K562 (cell line): ENCODE results near the gene ELAVL3. TPM values are rescaled to one million over a fixed set of nuclear protein-coding genes. Genes with fewer than 3 reads are reported as not detected.

Experiments
- ATAC-seq: fragments of 200-7000 bp; cut with Tn5 transposase; 3 replicates; pipeline ENCODE4 v1.9.1; 2020; ENCODE audit warnings: moderate library complexity
- BruUV-seq: library from RNA; stranded (reverse); fragments of 400-500 nt; replicated peaks from 2 replicates; lab custom pipeline; 2021; lab: Mats Ljungman, UMichigan
- CTCF ChIA-PET: fragments of 300-600 bp; formaldehyde crosslinking; extraction: SDS; loops from one replicate; lab custom pipeline; 2021; ENCODE audit warnings: low intra/inter-chr PET ratio; lab: Yijun Ruan, JAX
- POLR2A ChIA-PET: fragments of 300-600, 350-650 bp; sonication (Branson Sonifier 250); formaldehyde crosslinking; extraction: SDS; loops from one replicate; lab custom pipeline; 2021; ENCODE audit warnings: antibody characterized with exemption, inconsistent platforms; lab: Yijun Ruan, JAX
- DNase-seq, 4 experiments: peaks; one replicate each; pipeline versions ENCODE4 v3.0.0 to v3.0.0-alpha.2; 2011 to 2018; ENCODE audit warnings: low spot score in 3 of 4, mixed read lengths in 3 of 4; ENCODE audit errors: extremely low read depth in 1 of 4
- FAIRE-seq: peaks from 2 replicates; lab custom pipeline; 2011; peaks lifted over from hg19 to GRCh38; lab: Jason Lieb, UNC
- H2AFZ ChIP-seq: 2 replicates; pipeline ENCODE4 v1.6.0; 2011; ENCODE audit warnings: low read depth, low read length, control low read depth, inconsistent platforms
- H3K27ac ChIP-seq: fragments of 200-600 bp; 3 replicates; pipeline ENCODE4 v1.8.0; 2011; ENCODE audit warnings: low read depth, mild to moderate bottlenecking, control low read depth, inconsistent platforms, low read length, moderate library complexity, mixed read lengths; ENCODE audit errors: extremely low read depth
- H3K27me3 ChIP-seq, 2 experiments: fragments of 300-600 bp in 1 of 2; 2 replicates in 1 of 2; 3 replicates in 1 of 2; pipeline versions ENCODE4 v1.6.0 to v1.8.0; 2011; ENCODE audit warnings: inconsistent platforms in 2 of 2, low read length in 2 of 2, mild to moderate bottlenecking in 1 of 2, mixed read lengths in 1 of 2, moderate library complexity in 1 of 2; ENCODE audit not compliant: control insufficient read depth in 2 of 2, insufficient read depth in 2 of 2
- H3K36me3 ChIP-seq: fragments of 300-600 bp; 3 replicates; pipeline ENCODE4 v1.8.0; 2011; ENCODE audit warnings: mild to moderate bottlenecking, low read length, inconsistent platforms; ENCODE audit not compliant: control insufficient read depth, insufficient read depth
- H3K4me1 ChIP-seq, 2 experiments: fragments of 200-600 bp in 1 of 2; replicated peaks in 1 of 2; 2 replicates in 1 of 2; 3 replicates in 1 of 2; pipeline versions ENCODE4 v1.5.1 to v1.8.0; 2011; ENCODE audit warnings: inconsistent platforms in 2 of 2, low read length in 2 of 2, mild to moderate bottlenecking in 1 of 2, mixed read lengths in 1 of 2, moderate library complexity in 1 of 2; ENCODE audit not compliant: control insufficient read depth in 2 of 2, insufficient read depth in 2 of 2
- H3K4me2 ChIP-seq: 2 replicates; pipeline ENCODE4 v1.6.1; 2011; ENCODE audit warnings: low read length, control low read depth, inconsistent platforms, mixed read lengths; ENCODE audit not compliant: insufficient read depth
- H3K4me3 ChIP-seq: fragments of 200-600 bp; sonication (generic), shearing (Covaris generic); 2 replicates; pipeline ENCODE4 v1.5.1; 2016; ENCODE audit warnings: control low read depth, inconsistent platforms
- H3K79me2 ChIP-seq: fragments of 200-600 bp; 3 replicates; pipeline ENCODE4 v1.8.0; 2011; ENCODE audit warnings: low read length, inconsistent platforms; ENCODE audit not compliant: control insufficient read depth, insufficient read depth
- H3K9ac ChIP-seq, 2 experiments: 2 replicates each; pipeline versions ENCODE4 v1.6.0 to v1.6.1; 2011; ENCODE audit warnings: low read depth in 2 of 2, low read length in 2 of 2, control low read depth in 1 of 2, inconsistent platforms in 1 of 2, mild to moderate bottlenecking in 1 of 2, mixed read lengths in 1 of 2; ENCODE audit not compliant: insufficient read depth in 1 of 2
- H3K9me1 ChIP-seq: one replicate; pipeline ENCODE4 v1.6.0; 2011; ENCODE audit warnings: inconsistent platforms, mild to moderate bottlenecking, low read length, moderate library complexity; ENCODE audit not compliant: control insufficient read depth, insufficient read depth
- H3K9me3 ChIP-seq: replicated peaks from 2 replicates; pipeline ENCODE4 v1.5.1; 2011; ENCODE audit warnings: low read depth, low read length, inconsistent platforms; ENCODE audit not compliant: control insufficient read depth, insufficient read depth
- H4K20me1 ChIP-seq: replicated peaks from 2 replicates; pipeline ENCODE4 v1.6.1; 2011; ENCODE audit warnings: low read length, inconsistent platforms, mixed read lengths; ENCODE audit not compliant: control insufficient read depth, insufficient read depth
- HEY1 ChIP-seq: fragments of 250-450 bp; sonication (Bioruptor Pico); IDR thresholded peaks from 2 replicates; pipeline ENCODE4 v1.5.0; 2020; ENCODE audit warnings: mild to moderate bottlenecking, moderate library complexity, borderline replicate concordance
- MED1 ChIP-seq: sonication (generic); formaldehyde crosslinking; IDR thresholded peaks from 2 replicates; pipeline ENCODE4 v1.8.1; 2023; ENCODE audit warnings: missing genetic modification reagents, borderline replicate concordance
- NBN ChIP-seq: fragments of 450-650 bp; IDR thresholded peaks from 2 replicates; pipeline ENCODE4 v1.6.1; 2016; ENCODE audit warnings: low read depth, mild to moderate bottlenecking
- RAD51 ChIP-seq: fragments of 450-650 bp; IDR thresholded peaks from 2 replicates; pipeline ENCODE4 v1.7.1; 2016; ENCODE audit warnings: low read depth, mild to moderate bottlenecking, borderline replicate concordance
- SIN3B ChIP-seq: fragments of 450-650 bp; IDR thresholded peaks from 2 replicates; pipeline ENCODE4 v1.6.1; 2017; ENCODE audit warnings: low read depth, mild to moderate bottlenecking, moderate library complexity
- ZFPM2 ChIP-seq: fragments of 250-450 bp; sonication (Bioruptor Pico); IDR thresholded peaks from 2 replicates; pipeline ENCODE4 v1.5.1; 2022; ENCODE audit warnings: mild to moderate bottlenecking
- WGBS: fragments of 100-300 bp; shearing (Covaris generic); methylation state at CpG from one replicate; pipeline ENCODE4 v1.1.6; 2016; ENCODE audit warnings: low coverage, mixed read lengths; ENCODE audit not compliant: insufficient coverage; ENCODE audit errors: missing lambda C conversion rate; 5-methylcytosine and 5-hydroxymethylcytosine counted together
- in situ Hi-C: fragments of 300-500 bp; cut with MboI; formaldehyde crosslinking; loops from 4 replicates; pipeline ENCODE4 v1.15.0; 2018; ENCODE audit warnings: inconsistent platforms, mixed read lengths
- intact Hi-C: fragments of 100-400 bp; cut with micrococcal nuclease; formaldehyde crosslinking; loops from 2 replicates; pipeline ENCODE4 v1.14.2; 2022
- polyA plus RNA-seq, 8 experiments: library from polyadenylated mRNA; depleted of rRNA in 4 of 8; stranded (reverse) in 5 of 8; unstranded in 3 of 8; fragments of >200 nt; fragmentation: Nextera tagmentation in 2 of 8; fragmentation: Illumina TruSeq in 1 of 8; extraction: Ambion mirVana in 2 of 8; extraction: Trizol in 1 of 8; gene quantifications; 2 replicates each; pipeline versions ENCODE4 v1.2.1 to v1.2.3, GENCODE V29; 2011 to 2014; ENCODE audit warnings: inconsistent platforms in 1 of 8, missing spikeins in 1 of 8
- total RNA-seq, 7 experiments: library from RNA; depleted of rRNA in 6 of 7; stranded (reverse); fragments of >200 nt in 6 of 7; fragmentation: Illumina TruSeq in 2 of 7; extraction: Trizol in 2 of 7; gene quantifications; 2 replicates each; pipeline versions ENCODE4 v1.2.1 to v1.2.3, GENCODE V29; 2011 to 2021; ENCODE audit warnings: low replicate concordance in 1 of 7
- TF ChIP-seq, protein P1 (sequence below), 2 experiments: fragments of 450-650 bp; formaldehyde crosslinking in 1 of 2; IDR thresholded peaks; 2 replicates each; pipeline versions ENCODE4 v1.4.0 to v1.6.1; 2014 to 2020; ENCODE audit warnings: mild to moderate bottlenecking in 2 of 2, borderline replicate concordance in 1 of 2, low read depth in 1 of 2

ELAVL3 gene
- total and polyA plus RNA-seq, 9 of the 15 experiments (the other 6 are each of a cell fraction or from before 2014, with no cell fraction given), result not detected

DNA sequence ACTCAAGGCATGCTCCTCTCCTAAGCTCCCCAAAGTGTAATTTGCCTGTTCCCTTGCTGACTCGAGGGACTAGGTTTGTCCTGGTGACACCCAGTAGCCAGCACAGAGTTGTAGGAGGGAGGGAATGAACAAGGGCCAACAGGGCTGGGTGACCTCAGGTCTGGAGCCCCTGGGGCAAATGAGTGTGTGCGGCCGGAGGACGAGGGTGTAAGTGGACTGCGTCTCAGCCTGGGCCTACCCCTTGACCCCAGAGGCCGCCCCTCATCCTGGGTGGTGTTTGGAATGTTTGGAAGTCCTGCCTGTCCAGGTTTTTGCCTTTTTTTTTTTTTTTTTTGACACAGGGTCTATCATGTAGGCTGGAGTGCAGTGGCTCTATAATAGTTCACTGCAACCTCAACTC is 26.1 kb upstream of the ELAVL3 start:
- no peak overlapping the region for H2AFZ ChIP-seq
- no TSS peak for BruUV-seq
- no peak overlapping the region for H3K4me2 ChIP-seq
- WGBS, result 81% methylated on average over 6 of the region's 6 CpGs
- TF ChIP-seq NBN, result no peak
- TF ChIP-seq SIN3B, result no peak
- no peak for TF ChIP-seq RAD51
- no peak for TF ChIP-seq HEY1 (CRISPR knock-in tag)
- TF ChIP-seq, all 486 proteins: peak for 0
- ChIA-PET CTCF (no interaction called here), POLR2A (no interaction called here)
- DNase-seq, result no peak
- Histone ChIP-seq H3K4me3 (no peak overlapping the region), H3K9me1 (no peaks in the 10 kb centered on the region), H3K4me1 (peaks cover 7 to 33% of the 10 kb centered on the region in 2 experiments; a peak in 4 of 5 replicates), H3K27ac (no peak overlapping the region), H3K36me3 (peaks cover 22% of the 10 kb centered on the region; the same call in 2 of the 3 replicates), H3K9ac (peak overlapping the region in 1 of 2 experiments; percentile 47; a peak in 2 of 4 replicates), H4K20me1 (no peaks in the 10 kb centered on the region), H3K79me2 (0 out of 3 replicates have a peak, but pooled peaks cover 3% of the 10 kb centered on the region), H3K27me3 (no peaks in the 10 kb centered on the region), H3K9me3 (no peaks in the 10 kb centered on the region)
- intact Hi-C loops, result no loop called here
- in situ Hi-C loops, result no loop called here
- ATAC-seq, result no peak
- no peak for FAIRE-seq

GRCh38 chr19:11506101-11506555 is 25.3 kb upstream of the ELAVL3 start:
- Histone ChIP-seq H3K9me3 (no peaks in the 10 kb centered on the region), H3K4me2 (peak overlapping the region; percentile 82), H3K4me3 (peak overlapping the region; percentile 77), H3K4me1 (peaks cover 7 to 33% of the 10 kb centered on the region in 2 experiments; a peak in 4 of 5 replicates), H3K9me1 (no peaks in the 10 kb centered on the region), H4K20me1 (no peaks in the 10 kb centered on the region), H3K9ac (peak overlapping the region; percentile 57 to 83), H3K36me3 (peaks cover 17% of the 10 kb centered on the region; the same call in 2 of the 3 replicates), H2AFZ (peak overlapping the region; percentile 71), H3K79me2 (0 out of 3 replicates have a peak, but pooled peaks cover 3% of the 10 kb centered on the region), H3K27ac (peak overlapping the region; percentile 84), H3K27me3 (no peaks in the 10 kb centered on the region)
- ChIA-PET POLR2A (interaction anchor here (0.6 to 2.1 kb wide), 2 partner anchors 11 to 43 kb away, joined by 3 to 7 read pairs; no protein-coding TSS in a partner anchor), CTCF (no interaction called here)
- BruUV-seq, result TSS peak; percentile 88
- FAIRE-seq (no peak), DNase-seq (no peak), ATAC-seq (peak; percentile 35)
- in situ Hi-C loops, result no loop called here
- intact Hi-C loops, result no loop called here
- 45% methylated on average over 17 of the region's 20 CpGs for WGBS
- TF ChIP-seq MED1 (no peak), ZFPM2 (CRISPR knock-in tag) (peak; percentile 76; the same call in 1 of the 2 replicates)
- TF ChIP-seq, protein P1, sequence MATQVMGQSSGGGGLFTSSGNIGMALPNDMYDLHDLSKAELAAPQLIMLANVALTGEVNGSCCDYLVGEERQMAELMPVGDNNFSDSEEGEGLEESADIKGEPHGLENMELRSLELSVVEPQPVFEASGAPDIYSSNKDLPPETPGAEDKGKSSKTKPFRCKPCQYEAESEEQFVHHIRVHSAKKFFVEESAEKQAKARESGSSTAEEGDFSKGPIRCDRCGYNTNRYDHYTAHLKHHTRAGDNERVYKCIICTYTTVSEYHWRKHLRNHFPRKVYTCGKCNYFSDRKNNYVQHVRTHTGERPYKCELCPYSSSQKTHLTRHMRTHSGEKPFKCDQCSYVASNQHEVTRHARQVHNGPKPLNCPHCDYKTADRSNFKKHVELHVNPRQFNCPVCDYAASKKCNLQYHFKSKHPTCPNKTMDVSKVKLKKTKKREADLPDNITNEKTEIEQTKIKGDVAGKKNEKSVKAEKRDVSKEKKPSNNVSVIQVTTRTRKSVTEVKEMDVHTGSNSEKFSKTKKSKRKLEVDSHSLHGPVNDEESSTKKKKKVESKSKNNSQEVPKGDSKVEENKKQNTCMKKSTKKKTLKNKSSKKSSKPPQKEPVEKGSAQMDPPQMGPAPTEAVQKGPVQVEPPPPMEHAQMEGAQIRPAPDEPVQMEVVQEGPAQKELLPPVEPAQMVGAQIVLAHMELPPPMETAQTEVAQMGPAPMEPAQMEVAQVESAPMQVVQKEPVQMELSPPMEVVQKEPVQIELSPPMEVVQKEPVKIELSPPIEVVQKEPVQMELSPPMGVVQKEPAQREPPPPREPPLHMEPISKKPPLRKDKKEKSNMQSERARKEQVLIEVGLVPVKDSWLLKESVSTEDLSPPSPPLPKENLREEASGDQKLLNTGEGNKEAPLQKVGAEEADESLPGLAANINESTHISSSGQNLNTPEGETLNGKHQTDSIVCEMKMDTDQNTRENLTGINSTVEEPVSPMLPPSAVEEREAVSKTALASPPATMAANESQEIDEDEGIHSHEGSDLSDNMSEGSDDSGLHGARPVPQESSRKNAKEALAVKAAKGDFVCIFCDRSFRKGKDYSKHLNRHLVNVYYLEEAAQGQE (IDR thresholded peaks at IDR 0.05; ENCODE audit: borderline replicate concordance), result peak; percentile 47
- TF ChIP-seq, protein P1 (CRISPR knock-in tag; IDR thresholded peaks at IDR 0.05; ENCODE audit: low read depth), result no peak
